LNCaP clone FGC (cell line): Measurements from ENCODE around the gene OXTR.

Source experiments
- DNase-seq: peaks from one replicate; pipeline ENCODE4 v3.0.0-alpha.2; 2011; ENCODE audit warnings: low read depth
- H3K4me3 ChIP-seq: 2 replicates; pipeline ENCODE4 v1.5.1; 2011; ENCODE audit warnings: mild to moderate bottlenecking, low read depth, low read length, control low read depth
- CTCF ChIP-seq: IDR thresholded peaks from 2 replicates; pipeline ENCODE4 v1.5.1; 2012; ENCODE audit warnings: mild to moderate bottlenecking; ENCODE audit not compliant: control insufficient read depth, insufficient read depth; ENCODE audit errors: extremely low read depth

OXTR gene

DNA sequence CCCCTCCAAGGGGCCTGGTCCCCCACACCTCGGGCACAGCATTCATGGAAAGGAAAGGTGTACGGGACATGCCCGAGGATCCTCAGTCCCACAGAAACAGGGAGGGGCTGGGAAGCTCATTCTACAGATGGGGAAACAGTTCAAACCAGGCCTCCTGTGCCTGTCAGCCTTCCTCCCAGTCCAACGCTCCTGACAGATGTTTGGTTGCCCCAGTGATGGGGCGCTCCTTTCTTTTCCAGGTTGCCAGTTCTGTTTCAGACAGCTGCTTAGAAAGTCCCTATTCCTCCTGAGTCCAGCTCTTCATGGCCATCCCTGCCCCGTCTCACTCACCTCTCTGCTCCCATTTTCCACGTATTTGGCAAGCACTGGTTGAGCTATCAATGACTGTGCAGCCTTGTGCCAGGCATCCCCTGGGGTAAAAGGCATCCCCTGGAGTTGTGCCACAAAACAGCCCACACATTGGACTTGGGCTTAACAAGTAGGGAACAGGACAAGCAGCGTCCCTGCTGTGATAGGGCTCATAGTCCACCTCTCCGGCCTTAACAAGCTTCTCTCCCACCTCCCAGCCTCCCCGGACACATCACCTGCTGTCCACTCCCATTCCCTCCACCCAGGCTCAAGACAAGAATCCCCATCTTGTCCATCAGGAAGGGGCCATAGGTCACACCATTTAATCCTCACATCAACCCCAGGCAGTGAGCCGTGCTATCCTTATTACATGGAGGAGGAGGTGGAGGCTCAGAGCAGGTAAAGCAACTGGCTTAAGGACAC is 6.6 kb downstream of the OXTR start:
- no peak for TF ChIP-seq CTCF
- no peak for DNase-seq
- no peak overlapping the region for H3K4me3 ChIP-seq

DNA sequence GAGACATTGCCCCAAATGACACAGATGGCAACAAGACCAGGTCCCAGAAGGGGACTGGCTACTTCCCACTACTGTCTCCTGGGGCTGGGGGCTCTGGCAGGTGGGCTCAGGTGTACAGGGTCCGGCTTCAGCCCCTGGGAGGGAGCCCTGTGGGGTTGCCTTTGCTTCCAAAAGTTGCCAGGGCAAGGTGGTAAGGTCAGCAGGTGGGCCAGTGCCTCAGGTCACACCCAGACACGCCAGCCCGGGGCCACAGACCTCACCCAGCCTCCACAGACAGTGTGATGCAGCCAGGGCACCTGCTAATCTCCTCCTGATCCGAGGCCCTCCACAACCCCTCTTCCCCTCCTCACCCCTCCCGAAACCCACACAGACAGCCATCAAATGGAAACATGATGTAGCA is 7.5 kb downstream of the OXTR start:
- TF ChIP-seq CTCF, result no peak

DNA sequence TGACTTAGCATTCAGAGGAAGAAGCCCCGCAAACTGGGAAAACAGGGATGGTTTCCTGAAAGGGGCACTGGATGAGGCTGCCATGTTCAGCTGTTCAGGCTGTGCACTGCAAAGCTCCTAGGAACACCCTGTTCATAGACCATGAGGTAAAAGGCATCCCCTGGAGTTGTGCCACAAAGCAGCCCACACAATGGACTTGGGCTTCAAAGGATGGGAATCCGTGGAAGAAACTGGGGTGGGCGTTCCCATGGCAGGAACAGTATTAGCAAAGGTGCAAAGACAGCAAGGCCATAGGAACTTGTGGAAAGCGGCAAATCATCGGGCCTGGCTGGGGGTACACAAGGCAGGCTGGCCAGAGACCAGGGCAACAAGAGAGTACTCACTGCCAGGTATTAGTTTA is 8.9 kb downstream of the OXTR start:
- H3K4me3 ChIP-seq, result no peak overlapping the region
- no peak for TF ChIP-seq CTCF
- DNase-seq, result no peak

More for the DNA sequence above, 7.5 kb downstream of the OXTR start:
- no peak overlapping the region for H3K4me3 ChIP-seq
- DNase-seq, result no peak

GRCh38 chr3:8760091-8760490 is 9.3 kb downstream of the OXTR start:
- TF ChIP-seq CTCF, result no peak
- no peak overlapping the region for H3K4me3 ChIP-seq
- no peak for DNase-seq

- no peak overlapping the region for H3K4me3 ChIP-seq
- no peak for TF ChIP-seq CTCF
- no peak for DNase-seq
Measured at GRCh38 chr3:8759038-8759707, 10.2 kb downstream of the OXTR start.

DNA sequence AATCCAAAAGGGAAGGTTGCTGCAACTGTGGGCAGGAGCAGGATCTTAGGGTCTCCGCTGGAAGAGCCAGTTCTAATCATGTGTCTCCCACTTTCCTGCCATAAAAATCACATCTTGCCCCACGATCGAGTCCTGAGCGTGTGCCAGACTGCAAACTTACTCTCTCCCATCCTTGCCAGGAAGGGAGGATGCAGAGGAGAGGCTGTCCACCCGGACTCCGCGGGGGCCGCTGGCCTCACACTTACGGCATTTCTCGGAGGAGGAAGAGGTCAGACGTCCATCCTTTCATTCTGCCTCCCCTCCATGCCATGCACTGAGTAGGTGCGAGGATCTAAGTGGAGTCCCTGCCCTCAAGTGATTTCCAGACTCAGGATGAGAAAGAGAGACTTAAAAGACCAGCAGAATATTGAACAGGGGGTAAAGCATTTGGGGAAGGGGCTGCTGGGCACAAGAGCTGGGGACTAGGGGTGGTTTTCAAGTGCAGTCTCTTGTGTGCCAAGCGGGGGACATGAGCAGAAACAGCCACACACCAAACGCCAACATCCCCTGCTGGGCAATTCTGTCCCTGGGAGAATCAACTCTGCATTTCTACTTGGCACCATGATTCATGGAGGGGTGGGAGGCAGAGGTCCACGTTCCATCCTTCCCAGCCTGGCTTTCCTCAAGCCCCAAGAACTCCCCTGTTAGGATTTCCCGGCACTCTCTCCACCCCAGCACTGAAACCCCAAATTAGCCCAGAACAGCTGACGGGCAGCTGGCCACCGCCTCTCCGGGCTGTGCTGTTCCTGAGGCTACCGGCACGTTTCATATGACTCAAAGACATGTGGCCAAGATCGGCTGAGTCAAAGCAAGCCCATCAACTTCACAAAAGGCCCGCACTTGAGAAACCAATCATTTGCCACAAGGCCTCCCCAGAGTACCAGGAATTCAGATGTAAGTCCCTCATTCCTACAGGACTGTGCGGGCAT is 11.6 kb downstream of the OXTR start:
- no peak for TF ChIP-seq CTCF
- DNase-seq, result no peak
- H3K4me3 ChIP-seq, result no peak overlapping the region
